HG03175 (cell line): ENCODE results near the gene LCP2.

Experiments used
- ATAC-seq: cut with Tn5 transposase; IDR thresholded peaks from one replicate; pipeline ENCODE4 v1.9.1; 2021; ENCODE audit warnings: mild to moderate bottlenecking, moderate library complexity; ENCODE audit not compliant: unreplicated experiment

The LCP2 gene

GRCh38 chr5:170297589-170298462, at the start of gene LCP2:
Gene LCP2 (minus strand): TSS chr5:170297777. CDS start chr5:170297611, 166 bp downstream.
- ATAC-seq = peak; percentile 31

- no peak for ATAC-seq
These were observed 49.5 kb upstream of the LCP2 start for GRCh38 chr5:170347022-170347567.

GRCh38 chr5:170345971-170346370, 48.4 kb upstream of the LCP2 start:
- no peak for ATAC-seq

- no peak for ATAC-seq
These were observed 45.6 kb upstream of the LCP2 start for GRCh38 chr5:170343177-170343576.

GRCh38 chr5:170342153-170342725, 44.7 kb upstream of the LCP2 start:
- ATAC-seq = no peak

GRCh38 chr5:170341545-170341944, 44.0 kb upstream of the LCP2 start:
- ATAC-seq = no peak

- ATAC-seq = no peak
These were observed 42.2 kb upstream of the LCP2 start for GRCh38 chr5:170339780-170340167.

- ATAC-seq = peak; percentile 86
These were observed 41.6 kb upstream of the LCP2 start for GRCh38 chr5:170338933-170339779.

GRCh38 chr5:170338291-170338690, 40.7 kb upstream of the LCP2 start:
- no peak for ATAC-seq

- ATAC-seq = no peak
These were observed 39.6 kb upstream of the LCP2 start for GRCh38 chr5:170337045-170337733.

GRCh38 chr5:170336065-170336464, 38.5 kb upstream of the LCP2 start:
- no peak for ATAC-seq

GRCh38 chr5:170334626-170335025, 37.0 kb upstream of the LCP2 start:
- ATAC-seq = no peak

- peak; percentile 45 for ATAC-seq
These were observed 35.8 kb upstream of the LCP2 start for GRCh38 chr5:170333161-170333910.

GRCh38 chr5:170332058-170332457, 34.5 kb upstream of the LCP2 start:
- no peak for ATAC-seq

- no peak for ATAC-seq
These were observed 33.0 kb upstream of the LCP2 start for GRCh38 chr5:170330568-170331054.

- ATAC-seq = no peak
These were observed 31.9 kb upstream of the LCP2 start for GRCh38 chr5:170329524-170329923.

GRCh38 chr5:170327829-170328228, 30.3 kb upstream of the LCP2 start:
- ATAC-seq = no peak

GRCh38 chr5:170327168-170327567, 29.6 kb upstream of the LCP2 start:
- ATAC-seq = no peak

GRCh38 chr5:170319301-170319700, 21.7 kb upstream of the LCP2 start:
- ATAC-seq = no peak

GRCh38 chr5:170317499-170317898, 19.9 kb upstream of the LCP2 start:
- ATAC-seq = no peak
